ENCODE results near the gene ARHGEF37. TPM values are rescaled to one million over a fixed set of nuclear protein-coding genes. Genes with fewer than 3 reads are reported as not detected.
"Not testable (repeated sequence)": the region's sequence is repeated elsewhere in the genome, so short reads cannot be mapped to it uniquely, and the experiment has no call there.

Gene ARHGEF37
- total RNA-seq, 1 donor from 2014 or later, result 13.5 TPM

- Histone ChIP-seq H3K9me3 (no peaks in the 10 kb centered on the region), H3K4me3 (no peak overlapping the region), H3K27ac (no peak overlapping the region), H3K27me3 (ENCODE audit: low read depth) (no peaks in the 10 kb centered on the region), H3K36me3 (peaks cover 18% of the 10 kb centered on the region), H3K4me1 (peaks cover 22% of the 10 kb centered on the region)
- TF ChIP-seq CTCF (IDR thresholded peaks at IDR 0.05), result no peak
- DNase-seq (no peak), ATAC-seq (no peak)
- intact Hi-C loops (cut with DNase I), result no loop called here
These were observed 28.6 kb upstream of the ARHGEF37 start for GRCh38 chr5:149552553-149553160.

- Histone ChIP-seq H3K4me3 (no peak overlapping the region), H3K9me3 (no peaks in the 10 kb centered on the region), H3K27me3 (ENCODE audit: low read depth) (no peaks in the 10 kb centered on the region), H3K27ac (no peak overlapping the region), H3K36me3 (no peaks in the 10 kb centered on the region), H3K4me1 (peaks cover 28% of the 10 kb centered on the region)
- ATAC-seq (no peak), DNase-seq (no peak)
- intact Hi-C loops (cut with DNase I), result loop anchor here (5.0 kb wide), 1 partner anchor 117 kb away; no protein-coding TSS in a partner anchor
- no peak for TF ChIP-seq CTCF (IDR thresholded peaks at IDR 0.05)
These were observed 21.6 kb upstream of the ARHGEF37 start for GRCh38 chr5:149559706-149560105.

GRCh38 chr5:149561848-149562247 is 19.4 kb upstream of the ARHGEF37 start:
- intact Hi-C loops (cut with DNase I), result loop anchor here (5.0 kb wide), 1 partner anchor 120 kb away; no protein-coding TSS in a partner anchor
- H3K9me3 ChIP-seq, result no peaks in the 10 kb centered on the region
- peak overlapping the region; percentile 78 for H3K27ac ChIP-seq
- ATAC-seq (peak; percentile 74 to 76), DNase-seq (no peak)
- H3K4me1 ChIP-seq, result peaks cover 28% of the 10 kb centered on the region
- H3K4me3 ChIP-seq, result no peak overlapping the region
- H3K36me3 ChIP-seq, result no peaks in the 10 kb centered on the region
- TF ChIP-seq CTCF (IDR thresholded peaks at IDR 0.05), result no peak
- no peaks in the 10 kb centered on the region for H3K27me3 ChIP-seq (ENCODE audit: low read depth)

- TF ChIP-seq CTCF (IDR thresholded peaks at IDR 0.05), result no peak
- Histone ChIP-seq H3K4me1 (peaks cover 28% of the 10 kb centered on the region), H3K27me3 (ENCODE audit: low read depth) (no peaks in the 10 kb centered on the region), H3K9me3 (no peaks in the 10 kb centered on the region), H3K27ac (peak overlapping the region; percentile 78), H3K36me3 (no peaks in the 10 kb centered on the region), H3K4me3 (no peak overlapping the region)
- ATAC-seq (no peak), DNase-seq (no peak)
- intact Hi-C loops (cut with DNase I), result loop anchor here (5.0 kb wide), 1 partner anchor 121 kb away; no protein-coding TSS in a partner anchor
These were observed 17.8 kb upstream of the ARHGEF37 start for GRCh38 chr5:149563466-149563865.

GRCh38 chr5:149564542-149565140 is 16.7 kb upstream of the ARHGEF37 start:
- H3K36me3 ChIP-seq; H3K9me3 ChIP-seq; H3K27me3 ChIP-seq (ENCODE audit: low read depth); H3K4me3 ChIP-seq; H3K27ac ChIP-seq; DNase-seq: not testable (repeated sequence)
- peak; percentile 92 to 93 for ATAC-seq
- peaks cover 28% of the 10 kb centered on the region for H3K4me1 ChIP-seq
- intact Hi-C loops (cut with DNase I), result loop anchor here (5.0 kb wide), 1 partner anchor 122 kb away; no protein-coding TSS in a partner anchor
- peak; percentile 69 for TF ChIP-seq CTCF (IDR thresholded peaks at IDR 0.05)

All from lower lobe of right lung (tissue), 2 donors.